Cerebellar cortex (tissue), 1 donor: ENCODE data around the gene WNT5A.

Source experiments
- DNase-seq: peaks from one replicate; pipeline ENCODE4 v3.0.0-alpha.2; 2015; ENCODE audit warnings: low spot score

WNT5A gene

DNA sequence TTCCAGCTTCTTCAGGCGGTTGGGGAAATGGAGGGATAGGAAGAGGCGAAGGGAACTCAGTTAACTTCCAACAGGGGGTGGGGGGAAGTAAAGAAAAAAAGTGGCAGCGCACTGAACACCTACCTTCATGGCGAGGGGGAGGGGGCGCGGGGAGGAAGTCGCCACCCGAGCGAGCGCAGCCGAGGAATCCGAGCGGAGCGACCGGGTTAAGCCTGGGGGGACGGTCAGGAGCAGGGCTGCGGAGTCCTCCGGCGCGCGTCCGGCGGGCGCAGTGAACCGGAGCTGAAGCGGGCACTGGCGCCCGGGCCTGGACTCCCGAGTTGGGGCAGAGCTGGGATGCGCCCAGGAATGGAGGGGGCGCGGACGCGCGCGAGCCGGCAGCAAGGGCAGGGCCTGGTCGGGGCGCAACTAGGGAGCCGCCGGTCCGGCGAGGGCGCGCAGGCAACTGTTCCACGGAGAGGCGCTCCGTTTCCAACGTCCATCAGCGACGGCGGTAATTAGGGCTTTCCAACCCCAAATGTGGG, at the start of gene WNT5A:
Gene WNT5A, minus strand, starts transcription at position 450 of the 524 bp plus-strand sequence. Its CDS starts 321 bp downstream, at position 129.
- no peak for DNase-seq

DNA sequence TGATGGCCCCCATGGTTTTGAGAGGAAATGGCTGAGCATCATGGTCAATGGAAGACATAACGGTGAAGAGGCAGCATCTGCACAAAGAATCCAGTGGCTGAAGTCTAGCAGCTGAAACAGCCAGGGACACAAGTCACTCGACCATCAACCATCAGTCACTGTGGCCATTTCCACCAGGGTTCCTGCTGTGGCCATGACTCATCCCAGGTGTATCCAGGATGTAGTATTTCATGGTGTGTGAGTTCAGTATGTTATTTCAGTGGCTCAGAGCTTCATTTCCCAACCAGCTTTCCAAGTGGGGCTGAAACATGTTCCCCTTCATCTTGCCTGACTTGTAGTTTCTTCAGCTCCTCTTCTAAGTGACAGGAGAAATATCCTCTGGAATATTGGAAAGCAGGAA, 47.8 kb upstream of the WNT5A start:
- DNase-seq = no peak

DNA sequence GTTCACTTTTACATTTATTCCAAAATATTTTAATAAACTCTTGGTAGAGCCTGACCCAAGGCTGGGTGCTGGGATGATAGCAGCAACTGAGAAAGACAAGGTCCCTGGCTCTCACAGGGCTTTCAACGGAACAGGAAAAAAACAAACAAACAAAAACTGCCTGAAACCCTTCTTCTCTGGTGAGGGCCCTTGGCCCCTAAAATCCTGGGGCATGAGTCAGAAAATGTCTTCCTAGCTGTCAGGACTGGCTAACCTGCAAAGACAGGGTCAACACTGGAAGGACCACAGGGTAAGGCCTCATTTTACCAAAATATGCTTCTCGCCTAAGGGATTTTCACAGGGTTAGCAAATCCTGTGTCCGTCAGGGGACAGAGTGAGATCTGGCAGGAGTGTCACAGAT, 45.7 kb upstream of the WNT5A start:
- no peak for DNase-seq

DNA sequence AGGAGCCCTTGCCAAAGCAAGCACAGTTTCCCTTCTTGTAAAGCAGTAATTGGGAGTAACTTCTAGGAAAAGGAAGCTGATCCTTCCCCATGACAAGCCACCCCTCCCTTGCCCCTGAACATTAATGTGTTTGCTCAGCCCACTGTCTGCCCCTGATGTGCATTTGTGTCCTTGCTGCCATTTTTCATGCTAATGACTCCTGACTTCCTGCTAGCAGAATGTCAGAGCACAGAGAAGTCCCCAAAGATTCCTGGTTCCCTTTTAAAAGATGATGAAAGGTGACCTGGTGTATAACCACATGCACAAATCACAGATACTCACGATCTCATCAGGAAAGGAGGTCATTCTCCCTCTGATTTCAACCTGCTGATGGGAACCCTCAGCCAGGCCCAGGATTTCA, 44.2 kb upstream of the WNT5A start:
- no peak for DNase-seq

DNA sequence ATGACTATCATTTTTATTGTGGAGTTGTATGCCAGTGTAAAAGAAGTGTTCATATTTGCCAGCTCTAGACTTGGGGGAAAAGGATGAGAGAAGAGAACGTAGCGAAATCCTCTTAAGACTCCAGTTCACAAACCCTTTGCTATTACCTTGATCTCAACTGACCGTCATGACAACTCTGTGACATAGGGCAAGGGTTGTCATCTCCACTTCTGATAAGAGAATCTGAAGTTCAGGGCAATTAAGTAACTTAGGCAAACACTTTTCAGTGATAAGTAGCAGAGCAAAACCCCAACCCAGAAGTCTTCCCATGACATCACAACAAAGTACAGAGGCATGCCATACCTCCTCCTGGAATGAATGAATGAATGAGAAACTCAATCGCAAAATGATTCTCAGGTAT, 40.3 kb upstream of the WNT5A start:
- DNase-seq = no peak

DNA sequence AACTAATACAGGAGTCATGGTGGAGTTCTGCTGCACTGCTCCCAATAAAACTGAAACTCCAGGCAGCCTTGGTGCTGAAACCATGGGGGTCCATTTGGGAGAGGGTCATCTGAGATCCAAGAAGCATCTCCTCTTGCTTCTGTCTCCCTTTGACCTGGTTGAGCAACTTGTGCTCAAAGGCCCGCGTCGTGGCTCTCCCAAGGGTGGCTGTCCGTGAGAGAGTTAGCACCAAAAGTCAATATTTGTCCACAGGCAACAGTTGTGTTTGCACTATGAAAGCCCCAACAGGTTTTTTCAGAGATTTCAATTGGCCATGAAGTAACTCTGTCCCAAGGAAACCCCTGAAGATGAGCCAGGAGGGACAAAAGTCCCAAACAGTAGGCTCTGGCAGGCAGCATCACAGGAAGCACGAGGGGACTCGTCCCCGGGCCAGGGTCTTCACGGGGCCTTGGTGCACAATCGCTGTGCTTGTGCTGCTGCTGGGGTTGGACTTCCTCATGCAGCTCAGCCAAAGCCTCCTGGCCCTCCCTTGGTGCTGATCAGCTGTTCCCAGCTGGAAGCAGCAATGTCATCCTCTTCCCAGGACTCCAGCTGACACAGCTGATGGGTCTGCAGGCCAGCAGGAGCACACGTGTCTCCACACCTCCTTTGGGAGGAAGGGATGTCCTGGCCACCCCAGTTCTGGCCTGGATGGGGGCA, 39.4 kb upstream of the WNT5A start:
- DNase-seq = no peak

DNA sequence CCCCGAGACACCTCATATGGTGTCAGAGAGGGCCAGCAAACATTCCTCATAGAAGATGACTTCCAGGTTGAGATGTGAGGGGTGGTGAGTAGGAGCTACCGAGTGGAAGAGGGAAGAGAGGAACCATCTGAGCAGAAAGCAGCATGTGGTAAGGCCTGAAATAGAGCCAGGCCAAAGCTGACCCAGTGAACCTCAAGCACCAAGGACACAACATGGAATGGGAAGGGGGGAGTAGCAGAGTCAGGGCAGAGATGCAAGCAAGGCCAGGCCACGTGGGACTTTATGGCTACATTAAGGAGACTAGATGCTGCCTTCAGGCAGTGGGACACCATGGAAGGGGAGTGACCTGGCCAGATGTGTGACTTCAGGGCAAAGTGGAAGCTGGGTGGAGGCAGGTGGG, 38.3 kb upstream of the WNT5A start:
- no peak for DNase-seq

DNA sequence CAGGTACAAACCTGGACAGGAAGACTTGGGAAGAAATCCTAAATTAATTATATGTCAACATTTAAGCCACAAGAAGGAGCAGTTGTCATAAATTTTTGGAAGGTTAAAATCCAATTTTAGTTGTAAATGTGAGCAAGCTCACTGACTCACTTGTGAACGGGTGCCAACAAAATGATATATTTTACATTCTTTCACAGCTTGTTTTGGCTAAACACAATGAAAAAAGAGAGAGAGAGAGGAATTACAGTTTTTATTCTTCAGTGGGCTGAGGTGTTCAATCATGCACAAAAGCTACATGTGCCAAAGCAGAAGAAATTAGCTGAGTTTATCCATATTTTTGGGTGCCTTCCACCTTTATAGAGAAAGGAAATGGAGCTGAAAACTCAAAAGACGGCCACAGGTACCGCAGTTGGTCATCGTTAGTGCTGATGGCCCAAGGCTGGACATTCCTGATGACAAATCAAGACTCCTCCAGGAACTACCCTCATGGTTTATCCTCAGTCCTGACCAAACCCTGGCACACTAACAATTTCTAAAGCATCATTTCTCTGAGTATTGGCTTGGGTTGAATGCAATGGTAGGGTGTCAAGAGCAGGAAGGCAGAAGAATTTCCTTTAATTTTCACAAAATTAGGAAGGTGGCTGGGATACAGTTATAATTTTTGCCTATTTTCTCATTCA, 37.6 kb upstream of the WNT5A start:
- DNase-seq = no peak

DNA sequence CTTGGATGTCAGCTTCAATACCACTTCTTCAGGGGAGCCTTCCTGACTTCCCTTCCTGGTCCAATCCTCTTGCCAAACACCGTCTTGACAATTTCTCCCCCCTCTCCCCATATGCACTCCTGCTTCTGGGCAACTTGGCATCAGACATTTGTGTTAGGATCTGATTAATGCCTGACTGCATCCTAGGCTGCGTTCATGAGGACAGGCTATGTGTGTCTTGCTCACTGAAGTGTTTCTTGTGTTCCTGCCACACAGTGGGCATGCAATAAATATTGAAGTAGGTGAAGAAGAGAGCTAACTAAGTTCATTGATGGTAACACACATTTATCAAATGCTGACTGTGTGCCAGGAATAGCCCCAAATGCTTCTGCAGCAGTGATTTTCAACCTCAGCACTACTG, 36.4 kb upstream of the WNT5A start:
- DNase-seq = no peak

DNA sequence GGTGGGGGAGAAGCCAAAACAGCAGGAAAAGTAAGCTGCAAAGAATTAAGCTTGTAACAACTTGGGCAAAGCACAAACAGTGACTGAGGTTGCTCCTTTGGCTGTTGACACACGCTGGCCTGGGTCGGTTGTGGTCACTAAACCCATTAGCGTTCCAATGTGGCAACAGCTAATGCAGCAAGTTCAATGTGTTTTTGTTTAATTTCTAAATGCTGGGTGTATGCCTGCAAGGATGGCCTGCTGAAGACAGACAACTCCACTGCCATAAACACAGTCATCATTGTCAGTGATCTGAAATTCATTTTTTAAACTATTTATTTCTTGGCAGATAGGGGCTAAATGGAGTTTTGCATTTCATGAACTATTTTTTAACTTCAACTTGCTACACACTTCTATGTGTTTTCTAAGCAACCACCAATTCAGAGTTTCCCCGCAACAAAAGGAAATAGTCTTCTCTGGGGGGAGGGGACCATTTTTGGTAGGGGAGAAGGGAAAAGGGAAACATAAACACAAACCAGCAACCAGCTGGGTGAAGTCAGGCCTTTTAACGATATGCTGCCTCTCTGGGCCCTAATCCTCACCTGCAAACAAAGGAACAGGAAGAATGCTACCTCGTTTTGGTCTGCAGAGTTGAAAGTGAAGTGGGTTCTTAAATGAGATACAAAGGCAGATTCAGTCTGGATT, 34.8 kb upstream of the WNT5A start:
- no peak for DNase-seq

DNA sequence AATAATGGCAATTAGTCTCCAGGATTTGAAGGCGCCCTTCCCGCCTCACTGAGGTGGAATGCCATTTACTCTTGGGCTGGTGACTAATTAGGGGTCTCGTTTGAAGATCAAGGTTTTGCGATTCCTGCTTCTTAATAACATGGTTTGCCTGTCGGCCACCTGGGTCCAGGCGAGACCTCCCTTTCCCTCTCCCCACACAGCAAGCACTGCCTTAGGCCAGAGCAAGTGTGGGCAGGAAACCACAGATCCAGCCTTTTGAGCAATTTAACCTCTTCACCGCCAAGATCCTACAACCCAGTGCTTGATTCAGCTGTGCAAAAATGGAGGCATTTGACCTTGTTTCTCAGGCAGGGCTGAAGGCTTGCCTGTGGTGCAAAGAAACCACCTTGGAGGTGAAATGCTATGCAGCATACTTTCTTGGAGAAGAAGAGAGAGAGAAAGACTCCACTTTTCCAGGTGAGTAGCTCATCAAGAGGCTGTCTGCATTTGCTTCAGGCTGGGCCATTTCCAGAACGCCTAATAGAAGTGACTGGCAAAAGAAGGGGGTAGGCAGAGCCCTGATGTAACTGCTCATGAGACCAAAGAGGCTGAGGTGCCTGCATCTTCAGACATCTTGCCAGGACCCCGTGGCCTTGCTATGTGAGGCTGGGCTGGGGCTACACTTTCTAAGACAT, 34.1 kb upstream of the WNT5A start:
- no peak for DNase-seq

DNA sequence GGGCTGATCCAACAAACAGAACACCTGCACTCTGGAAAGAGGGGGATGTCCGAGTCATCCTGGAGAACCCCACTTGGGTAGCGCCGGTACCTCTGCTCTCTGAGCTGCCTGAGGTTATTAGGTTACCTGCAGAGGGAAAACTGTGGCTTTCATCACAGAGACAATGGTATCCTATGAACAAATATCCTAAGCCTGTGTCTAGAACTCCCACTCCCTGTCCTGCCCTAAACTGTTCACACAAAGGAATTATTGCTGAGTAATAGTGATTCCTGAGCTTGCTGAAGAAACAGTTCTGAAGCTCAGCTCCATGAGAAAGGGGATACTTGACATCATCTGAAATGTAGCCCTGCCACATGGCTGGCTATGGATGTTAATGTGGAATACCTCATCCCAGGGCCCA, 31.9 kb upstream of the WNT5A start:
- no peak for DNase-seq

DNA sequence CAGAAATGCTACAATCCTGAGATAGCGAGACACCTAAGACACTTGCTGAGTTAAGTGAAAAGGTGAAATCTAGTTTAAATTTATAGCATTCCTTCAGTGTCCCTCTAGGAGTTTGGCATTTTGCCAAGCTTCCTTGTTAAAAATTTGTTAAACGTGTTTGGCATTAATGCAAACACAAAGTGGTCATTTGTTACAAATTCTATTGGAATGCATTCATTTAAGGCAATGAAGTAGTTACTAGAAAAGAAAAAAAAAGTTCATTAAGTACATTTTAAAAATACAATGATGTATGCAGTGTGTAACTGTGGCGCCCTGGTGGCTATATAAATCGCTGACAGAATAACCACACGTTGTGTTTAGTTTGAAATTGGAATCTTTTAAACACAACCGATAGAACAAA, 31.3 kb upstream of the WNT5A start:
- DNase-seq = no peak

DNA sequence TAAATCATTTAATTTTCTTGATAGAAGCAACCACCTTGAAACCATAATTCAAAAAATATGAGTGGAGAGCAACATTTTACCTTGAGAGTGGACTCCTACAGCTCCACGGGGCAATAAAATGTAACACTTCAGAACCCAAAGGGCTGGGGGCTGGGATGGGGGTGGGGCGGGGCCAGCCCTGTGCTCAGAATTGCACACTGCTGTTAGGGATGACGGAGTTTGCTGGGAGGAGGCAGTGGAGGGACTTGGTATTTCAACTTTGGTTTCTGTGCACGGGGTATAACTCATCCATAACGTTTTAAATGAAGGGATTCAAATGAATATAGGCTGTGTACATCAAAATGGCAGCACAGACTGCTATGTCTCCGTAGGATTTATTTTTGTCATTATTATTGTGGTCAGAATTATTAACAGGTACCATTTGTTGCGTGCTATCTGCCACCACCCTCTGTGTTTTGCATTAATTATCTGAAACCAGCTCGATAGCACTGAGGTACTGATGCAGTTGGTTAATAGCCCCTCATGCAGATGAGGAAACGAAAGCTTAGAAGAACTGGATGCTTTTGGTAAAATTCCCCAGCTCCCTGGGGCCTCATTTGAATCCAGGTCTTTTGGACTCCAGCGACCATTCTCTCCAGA, 29.4 kb upstream of the WNT5A start:
- no peak for DNase-seq

DNA sequence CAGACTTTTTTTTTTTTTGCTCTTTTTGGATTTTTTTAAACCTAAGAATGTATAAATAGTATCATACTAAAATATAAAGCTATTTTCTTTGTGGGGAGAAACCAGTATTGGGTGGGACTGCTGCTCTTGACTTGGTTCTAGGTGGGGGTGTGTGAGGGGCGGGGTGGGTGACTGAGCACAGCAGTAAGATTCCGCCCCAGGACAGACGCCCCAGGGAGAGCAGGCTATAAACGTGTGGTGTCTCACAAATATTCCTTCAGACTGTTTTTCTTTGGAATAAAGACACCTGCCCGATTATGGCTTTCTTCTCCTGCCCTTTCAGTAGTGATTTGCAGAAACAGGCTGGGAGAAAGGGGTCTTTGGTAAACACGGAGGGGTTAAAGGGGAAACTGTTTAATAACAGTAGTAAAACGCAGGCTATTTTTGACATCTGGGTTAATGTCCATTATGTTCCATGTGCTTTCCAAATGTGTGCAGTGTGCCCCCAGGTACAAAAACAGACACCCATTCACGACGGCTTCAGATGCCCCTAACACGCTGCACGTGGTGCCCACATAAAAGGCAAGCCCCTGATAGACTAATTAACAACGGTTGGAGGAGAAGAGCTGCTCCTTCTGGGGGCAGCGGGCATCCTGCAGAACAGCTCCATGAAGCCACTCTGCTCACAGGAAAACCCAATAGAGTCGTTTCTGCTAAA, 28.6 kb upstream of the WNT5A start:
- DNase-seq = no peak

DNA sequence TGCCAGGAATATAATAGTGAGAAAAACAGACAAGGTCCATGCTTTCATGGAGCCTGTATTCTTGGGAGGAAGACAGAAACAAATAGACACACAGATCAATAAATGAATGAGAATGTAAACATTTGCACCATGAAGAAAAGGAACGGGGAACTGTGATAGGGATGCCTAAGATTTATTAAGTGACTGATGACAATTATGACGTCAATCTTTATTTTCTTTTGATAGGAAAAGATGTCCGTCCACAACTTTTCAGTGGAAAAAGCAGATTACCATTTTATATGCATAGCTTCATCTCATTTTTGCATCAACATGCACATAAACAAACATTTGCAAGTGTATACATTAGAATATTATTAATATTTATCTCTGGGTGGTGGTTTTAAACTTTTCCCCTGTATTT, 27.9 kb upstream of the WNT5A start:
- DNase-seq = no peak

DNA sequence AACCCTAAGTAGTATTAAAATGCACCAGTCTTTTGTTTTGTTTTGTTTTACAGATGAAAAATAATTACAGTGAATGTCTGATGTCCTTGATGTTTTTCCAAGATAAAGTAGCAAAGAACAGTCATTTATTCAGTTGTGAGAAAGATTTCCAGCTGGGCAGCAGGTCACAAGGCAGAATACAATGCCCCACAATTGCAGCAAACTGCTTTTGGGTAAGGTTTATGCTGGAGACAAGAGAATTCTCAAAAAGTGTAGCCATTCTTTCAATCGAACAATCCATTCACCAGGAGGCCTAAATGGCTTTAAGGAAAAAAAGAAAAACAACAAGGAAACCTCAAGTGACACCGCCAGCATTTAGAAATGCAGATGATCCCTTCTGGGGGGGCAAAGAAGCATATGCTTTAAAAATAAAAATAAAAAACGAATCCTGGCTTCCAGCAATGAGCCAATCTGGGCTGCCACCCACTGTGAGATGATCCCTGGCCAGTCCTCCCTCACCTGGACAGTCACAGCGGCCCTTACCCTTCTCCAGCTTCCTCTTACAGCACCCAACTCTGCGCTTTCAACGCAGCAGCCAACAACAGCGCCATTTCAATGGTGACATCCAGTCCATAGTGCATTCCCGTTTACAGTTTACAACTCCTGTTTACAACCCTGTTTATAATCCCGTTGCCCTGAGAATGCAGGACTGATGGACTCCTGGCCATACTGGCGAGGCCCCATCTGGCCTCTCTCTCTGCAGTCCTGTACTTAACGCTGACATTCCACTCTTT, 25.7 kb upstream of the WNT5A start:
- DNase-seq = no peak

DNA sequence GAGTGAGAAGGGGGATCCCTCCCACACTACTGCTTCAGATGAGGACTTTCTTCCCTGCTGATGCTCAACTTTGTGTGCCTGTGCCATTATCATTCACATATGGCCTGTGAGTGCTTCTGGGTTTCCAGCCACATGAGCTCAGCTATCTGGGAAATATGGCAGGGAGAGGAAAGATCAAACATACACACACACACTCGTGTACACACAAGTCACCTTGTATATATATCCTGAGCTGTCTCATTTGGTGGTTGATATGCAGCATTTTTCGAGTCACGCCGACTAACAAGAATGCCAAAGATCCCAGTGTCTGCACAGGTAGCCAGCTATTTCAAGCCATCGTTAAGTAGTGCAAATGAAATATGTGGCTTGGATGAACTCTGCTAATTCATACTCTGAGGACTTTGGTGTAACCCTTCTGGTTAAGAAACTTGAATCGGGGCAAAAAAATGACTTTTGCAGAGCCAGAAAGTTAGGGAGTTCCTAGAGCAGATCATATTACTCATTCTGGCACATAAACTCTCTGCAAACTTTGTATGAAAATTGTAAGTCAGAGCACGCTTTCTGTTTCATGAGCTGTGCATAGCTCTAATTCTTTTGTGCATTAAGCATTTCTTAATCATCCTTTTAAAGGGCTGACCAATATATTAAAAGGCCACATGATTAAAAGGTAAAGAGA, 24.9 kb upstream of the WNT5A start:
- DNase-seq = no peak

DNA sequence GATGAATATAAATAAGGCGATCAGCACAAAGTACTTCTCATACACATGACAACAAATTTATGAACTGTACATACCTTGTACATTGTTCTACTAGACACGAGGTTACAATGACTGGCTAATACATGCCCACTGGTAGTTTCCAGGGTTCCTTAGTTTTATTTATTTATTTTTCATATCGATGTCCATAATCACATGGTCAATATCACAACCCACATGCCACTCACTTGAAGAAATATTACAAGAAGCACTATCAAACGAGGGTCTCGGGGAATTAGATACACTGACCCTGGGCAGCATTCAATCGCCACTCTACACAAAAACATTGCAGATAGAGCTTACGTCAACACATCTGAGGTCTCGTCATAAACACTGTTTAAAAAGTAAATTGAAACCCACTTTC, 21.2 kb upstream of the WNT5A start:
- DNase-seq = no peak

DNA sequence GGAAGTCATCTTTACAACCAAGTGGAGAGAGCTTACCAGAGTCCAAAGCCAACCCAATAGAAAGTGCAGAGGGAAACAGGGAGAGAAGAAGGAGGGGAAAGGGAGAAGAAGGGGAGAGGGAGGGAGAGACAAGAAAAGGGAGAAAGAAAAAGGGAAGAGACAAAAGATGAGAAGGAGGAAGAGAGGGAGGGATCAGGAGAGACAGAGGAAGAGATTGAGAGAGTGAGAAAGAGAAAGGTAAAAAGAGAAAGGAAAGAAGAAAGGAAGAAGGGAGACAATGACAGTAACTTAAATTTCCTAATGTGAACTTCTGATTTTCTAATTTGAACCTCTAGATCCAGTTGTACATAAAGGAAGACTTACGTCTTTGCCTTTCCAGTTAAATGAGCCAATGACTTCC, 20.7 kb upstream of the WNT5A start:
- DNase-seq = no peak
